Fibroblast of mammary gland (primary cell): ENCODE measurements around the gene PPFIBP2.
"Not testable (repeated sequence)": the region's sequence is repeated elsewhere in the genome, so short reads cannot be mapped to it uniquely, and the experiment has no call there.

ENCODE experiments used
- DNase-seq: peaks from one replicate; pipeline ENCODE4 v3.0.0-alpha.2; 2010; ENCODE audit warnings: low read depth
- H3K4me3 ChIP-seq: 2 replicates; pipeline ENCODE4 v1.5.1; 2011; ENCODE audit warnings: low read depth, mild to moderate bottlenecking, low read length, moderate library complexity; ENCODE audit not compliant: control insufficient read depth
- CTCF ChIP-seq: conservative IDR thresholded peaks from 2 replicates; pipeline ENCODE4 v1.5.1; 2011; ENCODE audit warnings: low read depth, low read length, inconsistent platforms; ENCODE audit not compliant: control insufficient read depth, insufficient read depth

Gene PPFIBP2

GRCh38 chr11:7516475-7516874, 2.7 kb downstream of the PPFIBP2 start:
- no peak overlapping the region for H3K4me3 ChIP-seq
- DNase-seq, result no peak
- no peak for TF ChIP-seq CTCF

- DNase-seq, H3K4me3 ChIP-seq: not testable (repeated sequence)
These were observed 3.9 kb downstream of the PPFIBP2 start for GRCh38 chr11:7517743-7518142.

- no peak for DNase-seq
- TF ChIP-seq CTCF, result no peak
- H3K4me3 ChIP-seq, result no peak overlapping the region
These were observed 5.2 kb downstream of the PPFIBP2 start for GRCh38 chr11:7518811-7519562.

- no peak for TF ChIP-seq CTCF
- no peak for DNase-seq
- H3K4me3 ChIP-seq, result no peak overlapping the region
These were observed 6.5 kb downstream of the PPFIBP2 start for GRCh38 chr11:7520011-7520942.

- H3K4me3 ChIP-seq, result no peak overlapping the region
- no peak for TF ChIP-seq CTCF
- DNase-seq, result no peak
These were observed 7.2 kb downstream of the PPFIBP2 start for GRCh38 chr11:7520981-7521487.

GRCh38 chr11:7522121-7522520, 8.3 kb downstream of the PPFIBP2 start:
- DNase-seq, result no peak
- no peak overlapping the region for H3K4me3 ChIP-seq
- TF ChIP-seq CTCF, result no peak

- no peak for DNase-seq
- no peak for TF ChIP-seq CTCF
These were observed 8.7 kb downstream of the PPFIBP2 start for GRCh38 chr11:7522546-7522945.

More at GRCh38 chr11:7522546-7522945, 8.7 kb downstream of the PPFIBP2 start:
- H3K4me3 ChIP-seq, result no peak overlapping the region
